ENCODE data around the gene QRICH1. TPM values are rescaled to one million over a fixed set of nuclear protein-coding genes. Genes with fewer than 3 reads are reported as not detected.

Gene QRICH1
- total and polyA plus RNA-seq, 2 donors (not counting 3 experiments of a cell fraction or from before 2014, with no cell fraction given) = 89.7 to 116 TPM

- no peaks in the 10 kb centered on the region for H3K9me3 ChIP-seq (replicated peaks; ENCODE audit: control insufficient read depth, insufficient read depth, low read length)
- H4K20me1 ChIP-seq (replicated peaks; ENCODE audit: control insufficient read depth, extremely low read depth, insufficient read depth, low read length) = no peaks in the 10 kb centered on the region
- ChIA-PET POLR2A (no interaction called here), CTCF (interaction anchor here (1.4 to 4.8 kb wide), 3 partner anchors 10 to 16 kb away, joined by 3 to 25 read pairs (median 3); partner anchors contain the start of gene WDR6)
- no peaks in the 10 kb centered on the region for H3K4me1 ChIP-seq (ENCODE audit: control insufficient read depth, extremely low read depth, insufficient read depth, low read length)
- peaks cover 0 to 3% of the 10 kb centered on the region in 2 experiments for H3K36me3 ChIP-seq (ENCODE audit: control insufficient read depth in 2 of 2, extremely low read depth in 1 of 2, insufficient read depth in 2 of 2, low read length in 2 of 2)
- no peak overlapping the region for H3K4me3 ChIP-seq (replicated peaks in 1 of 3; ENCODE audit: insufficient read depth in 1 of 3, low read depth in 1 of 3, low read length in 3 of 3)
- H3K9me1 ChIP-seq (replicated peaks; ENCODE audit: control insufficient read depth, extremely low read depth, insufficient read depth, low read length) = no peaks in the 10 kb centered on the region
- no peak for TF ChIP-seq MYC (IDR thresholded peaks at IDR 0.05; ENCODE audit: low read depth, low read length)
- no peak for TF ChIP-seq MAX (IDR thresholded peaks at IDR 0.05; ENCODE audit: insufficient read depth, insufficient read length)
- TF ChIP-seq CTCF (IDR thresholded peaks at IDR 0.05; ENCODE audit: extremely low read depth in 1 of 2, insufficient read depth in 1 of 2, low read depth in 1 of 2, low read length in 2 of 2) = no peak
- TF ChIP-seq FOS (IDR thresholded peaks at IDR 0.05; ENCODE audit: borderline replicate concordance, insufficient read depth, low read length) = no peak
- no peak for TF ChIP-seq POLR2A (IDR thresholded peaks at IDR 0.05; ENCODE audit: low read depth, low read length)
- TF ChIP-seq EZH2 (IDR thresholded peaks at IDR 0.05; ENCODE audit: borderline replicate concordance, low read depth, low read length, severe bottlenecking) = no peak
- TF ChIP-seq POLR2AphosphoS5 (IDR thresholded peaks at IDR 0.05; ENCODE audit: insufficient read depth, low read depth, low read length) = no peak
- no peak for TF ChIP-seq JUN (IDR thresholded peaks at IDR 0.05; ENCODE audit: borderline replicate concordance, insufficient read depth, insufficient read length, low read depth)
- TF ChIP-seq GATA2 (IDR thresholded peaks at IDR 0.05; ENCODE audit: insufficient read depth, insufficient read length, low read depth, low read length) = no peak
- no peaks in the 10 kb centered on the region for H3K79me2 ChIP-seq (ENCODE audit: control insufficient read depth, insufficient read depth, low read length)
- FAIRE-seq (no peak), DNase-seq (ENCODE audit: low read depth, low spot score) (no peak)
- no peaks in the 10 kb centered on the region for H3K27me3 ChIP-seq (ENCODE audit: control insufficient read depth in 2 of 2, insufficient read depth in 2 of 2, low read length in 2 of 2)
- dilution Hi-C loops (cut with MboI; ENCODE audit: extremely low pct_ligation_motif_present, low sequenced_read_pairs) (no loop called here), intact Hi-C loops (cut with micrococcal nuclease) (no loop called here)
- no peak overlapping the region for H2AFZ ChIP-seq (ENCODE audit: low read depth, low read length)
- no peak overlapping the region for H3K9ac ChIP-seq (replicated peaks; ENCODE audit: extremely low read depth, insufficient read depth, low read length)
- H3K4me2 ChIP-seq (ENCODE audit: insufficient read depth, low read length) = no peak overlapping the region
- no peak overlapping the region for H3K27ac ChIP-seq (ENCODE audit: insufficient read depth, low read depth, low read length)
- BruUV-seq (replicated peaks) = no TSS peak
These were observed 95.9 kb downstream of the QRICH1 start for GRCh38 chr3:48997714-48998637.
